ENCODE results near the gene TASP1.

The TASP1 gene

DNA sequence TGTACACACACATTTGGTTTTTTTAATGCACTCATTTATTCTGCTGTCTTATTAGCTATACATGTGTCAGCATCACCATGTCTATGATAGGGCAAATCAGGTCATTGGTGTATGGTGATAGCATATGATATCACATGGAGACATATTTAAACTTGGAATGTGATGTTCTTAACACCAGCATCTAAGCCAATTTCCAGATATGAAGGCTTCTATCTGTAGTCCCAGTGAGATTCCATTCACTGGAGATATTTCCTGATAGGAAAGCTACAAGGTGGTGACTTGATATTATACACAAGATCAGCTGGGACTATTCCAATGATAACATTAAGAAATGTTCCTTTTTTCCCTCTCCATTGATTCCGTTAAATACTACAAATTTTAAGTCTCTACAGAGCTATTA, 89.3 kb downstream of the TASP1 start:
- H2AFZ ChIP-seq (ENCODE audit: low read depth, low read length, severe bottlenecking): no peak overlapping the region
- no peaks in the 10 kb centered on the region for H3F3A ChIP-seq (ENCODE audit: insufficient read depth)
- no peak overlapping the region for H3K4me3 ChIP-seq (ENCODE audit: insufficient read depth, low read length, poor library complexity, severe bottlenecking)
- no peaks in the 10 kb centered on the region for H3K9me2 ChIP-seq (replicated peaks; ENCODE audit: insufficient read depth, low read length)
- no peak overlapping the region for H3K4me2 ChIP-seq (ENCODE audit: low read depth, low read length, poor library complexity, severe bottlenecking)
- no peak overlapping the region for H3K27ac ChIP-seq (ENCODE audit: low read depth, low read length)
- no peaks in the 10 kb centered on the region for H3K27me3 ChIP-seq (ENCODE audit: low read length)
- no peak overlapping the region for H3K9ac ChIP-seq (ENCODE audit: low read length)
- H3K9me3 ChIP-seq (ENCODE audit: insufficient read depth, low read length): no peaks in the 10 kb centered on the region
- H3K79me2 ChIP-seq (ENCODE audit: insufficient read depth, low read length): no peaks in the 10 kb centered on the region
- TF ChIP-seq, protein P1, sequence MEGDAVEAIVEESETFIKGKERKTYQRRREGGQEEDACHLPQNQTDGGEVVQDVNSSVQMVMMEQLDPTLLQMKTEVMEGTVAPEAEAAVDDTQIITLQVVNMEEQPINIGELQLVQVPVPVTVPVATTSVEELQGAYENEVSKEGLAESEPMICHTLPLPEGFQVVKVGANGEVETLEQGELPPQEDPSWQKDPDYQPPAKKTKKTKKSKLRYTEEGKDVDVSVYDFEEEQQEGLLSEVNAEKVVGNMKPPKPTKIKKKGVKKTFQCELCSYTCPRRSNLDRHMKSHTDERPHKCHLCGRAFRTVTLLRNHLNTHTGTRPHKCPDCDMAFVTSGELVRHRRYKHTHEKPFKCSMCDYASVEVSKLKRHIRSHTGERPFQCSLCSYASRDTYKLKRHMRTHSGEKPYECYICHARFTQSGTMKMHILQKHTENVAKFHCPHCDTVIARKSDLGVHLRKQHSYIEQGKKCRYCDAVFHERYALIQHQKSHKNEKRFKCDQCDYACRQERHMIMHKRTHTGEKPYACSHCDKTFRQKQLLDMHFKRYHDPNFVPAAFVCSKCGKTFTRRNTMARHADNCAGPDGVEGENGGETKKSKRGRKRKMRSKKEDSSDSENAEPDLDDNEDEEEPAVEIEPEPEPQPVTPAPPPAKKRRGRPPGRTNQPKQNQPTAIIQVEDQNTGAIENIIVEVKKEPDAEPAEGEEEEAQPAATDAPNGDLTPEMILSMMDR (IDR thresholded peaks at IDR 0.05; ENCODE audit: insufficient read depth, low read length, poor library complexity, severe bottlenecking): no peak
- TF ChIP-seq EZH2phosphoT487 (conservative IDR thresholded peaks at IDR 0.05; ENCODE audit: low read length): no peak
- no peaks in the 10 kb centered on the region for H4K20me1 ChIP-seq (ENCODE audit: low read depth, low read length)
- H3K36me3 ChIP-seq (ENCODE audit: low read length): no peaks in the 10 kb centered on the region

DNA sequence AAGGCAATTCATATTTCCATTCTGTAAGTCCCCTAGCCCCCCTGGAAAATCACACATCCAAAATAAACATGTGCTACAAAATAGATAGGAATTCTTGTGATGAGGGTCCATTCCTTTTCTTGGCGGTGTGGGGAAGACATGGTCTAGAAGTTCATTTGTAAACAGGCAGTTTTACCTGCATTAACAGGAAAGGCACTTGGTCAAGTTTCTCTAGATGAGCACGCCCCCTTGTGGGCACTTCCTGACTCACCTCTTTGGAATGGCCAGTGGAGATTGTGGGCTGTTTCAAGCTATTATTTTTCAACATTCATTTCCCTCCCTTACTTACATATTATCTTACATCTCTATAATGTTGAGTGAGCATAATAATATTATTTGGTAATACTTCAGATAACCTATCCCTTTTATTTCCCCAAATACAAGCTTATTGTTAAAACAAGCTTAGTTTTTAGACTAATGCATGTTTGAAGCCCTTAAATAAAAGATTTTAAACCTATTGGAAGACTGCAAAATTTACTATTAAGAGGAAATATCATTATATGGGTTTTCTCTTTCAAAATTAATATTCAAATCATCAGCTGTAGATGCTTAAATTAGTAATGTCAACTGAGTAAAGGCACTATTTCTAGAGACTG, 92.1 kb downstream of the TASP1 start:
- Histone ChIP-seq H3F3A (ENCODE audit: insufficient read depth) (no peaks in the 10 kb centered on the region), H3K27me3 (ENCODE audit: low read length) (no peaks in the 10 kb centered on the region), H3K9me2 (replicated peaks; ENCODE audit: insufficient read depth, low read length) (no peaks in the 10 kb centered on the region), H3K4me3 (ENCODE audit: insufficient read depth, low read length, poor library complexity, severe bottlenecking) (no peak overlapping the region), H3K79me2 (ENCODE audit: insufficient read depth, low read length) (no peaks in the 10 kb centered on the region), H3K4me2 (ENCODE audit: low read depth, low read length, poor library complexity, severe bottlenecking) (no peak overlapping the region), H3K36me3 (ENCODE audit: low read length) (no peaks in the 10 kb centered on the region), H3K27ac (ENCODE audit: low read depth, low read length) (no peak overlapping the region), H2AFZ (ENCODE audit: low read depth, low read length, severe bottlenecking) (no peak overlapping the region), H3K9me3 (ENCODE audit: insufficient read depth, low read length) (no peaks in the 10 kb centered on the region), H4K20me1 (ENCODE audit: low read depth, low read length) (no peaks in the 10 kb centered on the region), H3K9ac (ENCODE audit: low read length) (no peak overlapping the region)
- TF ChIP-seq EZH2phosphoT487 (conservative IDR thresholded peaks at IDR 0.05; ENCODE audit: low read length): no peak
- TF ChIP-seq, protein P1 (IDR thresholded peaks at IDR 0.05; ENCODE audit: insufficient read depth, low read length, poor library complexity, severe bottlenecking): peak; percentile 70

DNA sequence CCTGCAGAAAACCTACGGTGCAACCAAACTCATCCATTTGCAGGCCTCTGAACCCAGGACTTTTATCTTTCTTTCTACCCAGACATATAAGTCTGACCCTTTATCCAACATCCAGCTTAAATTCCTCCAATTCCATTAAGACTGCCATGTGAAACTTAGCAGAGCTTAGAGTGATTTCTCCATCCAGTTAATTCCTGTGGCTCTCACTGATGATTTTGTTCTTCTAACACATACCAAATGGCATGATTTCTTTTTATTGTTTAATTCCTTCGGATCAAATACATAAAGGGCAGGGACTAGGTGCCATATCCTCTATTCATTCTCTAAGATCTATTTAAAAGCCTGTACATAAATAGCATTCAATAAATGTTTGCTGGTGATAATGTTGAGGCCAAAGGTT, 92.9 kb downstream of the TASP1 start:
- no peaks in the 10 kb centered on the region for H4K20me1 ChIP-seq (ENCODE audit: low read depth, low read length)
- H3K27me3 ChIP-seq (ENCODE audit: low read length): no peaks in the 10 kb centered on the region
- no peak overlapping the region for H3K4me2 ChIP-seq (ENCODE audit: low read depth, low read length, poor library complexity, severe bottlenecking)
- H3K27ac ChIP-seq (ENCODE audit: low read depth, low read length): no peak overlapping the region
- no peaks in the 10 kb centered on the region for H3K79me2 ChIP-seq (ENCODE audit: insufficient read depth, low read length)
- no peak overlapping the region for H3K4me3 ChIP-seq (ENCODE audit: insufficient read depth, low read length, poor library complexity, severe bottlenecking)
- no peaks in the 10 kb centered on the region for H3K9me2 ChIP-seq (replicated peaks; ENCODE audit: insufficient read depth, low read length)
- no peak overlapping the region for H3K9ac ChIP-seq (ENCODE audit: low read length)
- no peak overlapping the region for H2AFZ ChIP-seq (ENCODE audit: low read depth, low read length, severe bottlenecking)
- no peaks in the 10 kb centered on the region for H3K9me3 ChIP-seq (ENCODE audit: insufficient read depth, low read length)
- no peaks in the 10 kb centered on the region for H3K36me3 ChIP-seq (ENCODE audit: low read length)
- no peak for TF ChIP-seq EZH2phosphoT487 (conservative IDR thresholded peaks at IDR 0.05; ENCODE audit: low read length)
- TF ChIP-seq, protein P1 (IDR thresholded peaks at IDR 0.05; ENCODE audit: insufficient read depth, low read length, poor library complexity, severe bottlenecking): no peak
- no peaks in the 10 kb centered on the region for H3F3A ChIP-seq (ENCODE audit: insufficient read depth)
